Midbrain (tissue), 1 donor: ENCODE measurements around the gene DRD4.
A peak's percentile ranks its signal among the peaks of the same experiment; 100 is the strongest.

Experiments used
- DNase-seq: peaks from one replicate; lab custom pipeline; 2025; lab: John Stamatoyannopoulos, UW

DRD4 gene

GRCh38 chr11:610146-610801 is 26.8 kb upstream of the DRD4 start:
- DNase-seq, result no peak

- DNase-seq, result no peak
These were observed 25.8 kb upstream of the DRD4 start for GRCh38 chr11:611001-611996.

DNA sequence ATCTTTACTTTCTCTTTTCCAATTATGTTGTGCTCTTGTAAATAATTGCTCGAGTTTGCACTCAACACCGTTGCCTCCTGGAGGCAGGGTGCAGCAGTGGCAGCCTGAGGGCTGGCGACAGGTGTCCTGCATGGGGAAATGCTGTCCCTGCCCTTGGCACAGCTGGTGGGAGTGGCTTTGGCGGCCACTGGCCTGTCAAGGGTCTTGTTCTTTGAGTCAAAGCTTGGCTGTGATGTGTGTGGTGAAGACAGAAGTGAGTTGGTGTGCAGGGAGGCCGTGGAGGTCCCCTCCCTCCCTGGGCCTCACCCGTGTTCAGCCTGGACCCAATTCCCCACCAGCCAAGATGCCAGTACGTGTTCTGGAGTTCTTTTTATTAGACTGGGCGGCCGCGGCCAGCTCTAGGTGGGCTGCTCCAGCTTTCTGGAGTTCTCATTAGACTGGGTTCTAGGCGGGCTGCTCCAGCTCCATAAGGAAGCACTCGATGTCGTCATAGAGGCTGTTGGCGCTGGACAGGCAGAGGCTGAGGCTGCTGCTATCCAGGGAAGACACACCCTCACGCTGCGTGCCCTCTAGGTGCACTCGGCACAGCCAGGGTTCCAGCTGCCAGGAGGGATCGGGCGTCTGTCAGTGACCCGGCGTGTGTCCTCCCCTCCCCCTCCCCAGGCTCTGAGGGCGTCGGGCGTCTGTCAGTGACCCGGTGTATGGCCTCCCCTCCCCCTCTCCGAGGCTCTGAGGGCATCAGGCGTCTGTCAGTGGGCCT is 24.7 kb upstream of the DRD4 start:
- no peak for DNase-seq

DNA sequence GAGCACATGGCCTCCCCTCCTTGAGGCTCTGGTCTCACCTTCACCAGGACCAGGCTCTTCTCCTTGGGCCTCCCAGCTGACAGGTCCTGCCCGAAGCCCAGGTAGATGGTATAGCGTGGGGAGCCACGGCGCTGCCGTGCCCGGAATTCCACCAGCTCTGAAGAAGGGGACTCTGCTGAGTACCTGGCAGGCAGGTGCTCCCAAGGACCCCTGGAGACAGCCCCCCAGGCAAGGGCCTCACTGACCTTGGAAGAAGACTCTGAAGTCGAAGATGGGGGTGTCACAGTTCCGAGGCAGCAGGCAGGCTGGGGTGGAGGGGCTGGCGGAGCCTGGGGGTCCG is 24.1 kb upstream of the DRD4 start:
- no peak for DNase-seq

GRCh38 chr11:613369-613968 is 23.6 kb upstream of the DRD4 start:
- DNase-seq, result no peak

DNA sequence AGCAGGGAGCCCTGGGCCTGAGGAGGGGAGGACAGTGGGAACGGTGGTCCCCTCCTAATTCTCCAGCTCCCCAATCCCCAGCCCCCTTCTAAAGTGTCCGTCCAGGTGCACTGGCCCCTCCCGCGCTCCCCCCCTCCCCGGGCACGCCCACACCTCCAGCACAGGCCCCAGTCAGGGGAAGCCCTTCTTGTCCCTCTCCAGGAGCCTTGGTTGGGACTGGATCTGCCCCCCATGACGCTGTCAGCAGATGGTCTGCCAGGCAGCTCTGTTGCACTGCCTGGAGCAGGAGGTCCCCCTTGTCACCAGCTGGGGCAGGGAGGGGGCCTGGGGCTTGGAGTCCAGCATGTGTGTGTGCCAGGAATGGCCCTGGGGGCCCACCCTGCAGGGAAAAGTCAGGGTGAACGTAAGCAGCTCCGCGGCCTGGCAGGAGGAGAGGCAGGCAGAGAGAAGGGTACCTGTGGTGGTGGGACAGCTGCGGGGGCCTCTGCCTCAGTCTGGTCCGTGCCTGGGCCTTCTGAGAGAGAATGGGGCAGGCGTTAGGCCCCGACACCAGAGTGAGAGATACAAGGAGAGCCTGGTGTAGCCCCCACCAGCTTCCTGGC is 22.9 kb upstream of the DRD4 start:
- no peak for DNase-seq

- DNase-seq, result no peak
These were observed 22.2 kb upstream of the DRD4 start for GRCh38 chr11:614623-615503.

- DNase-seq, result peak; percentile 91
These were observed 21.4 kb upstream of the DRD4 start, which contains the start of gene IRF7 for GRCh38 chr11:615504-616319. Gene IRF7 (minus strand): TSS chr11:615950. CDS start chr11:615364, 586 bp downstream.

- no peak for DNase-seq
These were observed 20.5 kb upstream of the DRD4 start for GRCh38 chr11:616320-617198.

DNA sequence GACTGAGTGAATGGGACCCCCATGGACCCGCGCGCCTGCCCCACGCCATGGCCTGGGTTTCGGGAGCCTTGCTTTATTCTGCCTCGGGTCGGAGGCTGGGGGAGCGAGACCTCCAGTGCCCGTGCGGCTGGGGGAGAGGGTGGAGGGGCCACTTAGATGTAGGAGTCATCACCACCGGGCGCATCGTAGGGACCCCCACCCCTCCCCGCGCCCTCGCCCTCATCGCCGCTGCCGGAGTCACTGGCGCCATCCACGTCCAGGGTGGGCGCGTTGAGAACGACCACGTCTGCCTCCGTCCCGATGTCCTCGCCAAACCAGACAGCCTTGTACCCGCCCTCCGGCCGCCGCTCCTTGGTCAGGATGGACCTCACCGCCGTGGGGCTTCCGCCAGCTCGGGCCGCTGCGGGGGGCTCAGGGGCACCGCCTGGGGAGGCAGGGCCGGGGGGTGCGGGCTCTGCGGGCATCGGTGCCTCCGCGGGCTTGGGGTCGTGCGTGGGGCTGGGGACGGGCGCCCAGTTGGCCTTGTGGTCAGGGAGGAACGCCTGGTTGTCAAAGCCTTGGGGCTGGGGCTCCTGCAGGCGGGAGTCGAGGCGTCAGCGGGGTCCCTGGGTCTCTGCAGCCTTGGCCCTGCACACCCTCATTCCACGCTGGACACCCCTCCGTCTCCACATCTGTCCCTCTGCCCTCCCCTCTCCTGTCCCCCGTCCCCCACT is 19.7 kb upstream of the DRD4 start:
- no peak for DNase-seq

DNA sequence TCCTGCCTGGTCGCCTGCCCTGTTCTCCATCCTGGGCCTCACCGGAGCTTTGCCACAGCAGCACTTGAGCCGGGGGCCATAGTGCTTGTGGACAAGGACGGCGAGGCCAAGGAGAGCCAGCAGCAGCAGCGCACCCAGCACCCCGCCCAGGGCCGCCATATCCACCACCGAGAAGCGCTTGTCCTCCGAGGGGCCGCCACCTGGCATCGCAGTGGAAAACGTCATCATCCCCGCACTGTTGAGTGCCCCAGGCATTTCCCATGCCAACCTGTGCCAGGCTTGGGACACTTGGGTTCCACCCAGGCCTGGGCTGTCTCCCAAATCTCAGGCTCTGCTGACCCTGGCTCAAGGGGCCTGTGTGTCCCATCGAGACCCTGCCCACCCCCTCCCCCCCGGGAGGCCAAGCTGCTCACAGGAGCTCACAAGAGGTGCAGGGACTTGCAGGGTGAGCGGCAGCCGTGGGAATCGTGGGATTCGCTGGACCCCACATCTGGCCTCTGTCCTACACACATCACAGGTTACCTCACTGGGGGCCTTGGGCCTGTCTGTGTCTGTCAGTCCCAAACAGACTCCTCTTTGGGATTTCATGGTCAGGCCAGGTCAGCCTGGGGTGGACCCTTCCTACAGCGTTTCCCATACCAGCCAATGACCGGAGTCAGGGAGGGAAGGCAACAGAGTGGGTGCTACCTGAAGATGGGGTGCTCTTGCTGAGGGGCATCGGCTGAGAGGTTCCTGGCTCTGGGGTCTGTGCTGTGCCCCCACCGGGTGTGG is 19.0 kb upstream of the DRD4 start:
- no peak for DNase-seq

- DNase-seq, result no peak
These were observed 18.0 kb upstream of the DRD4 start for GRCh38 chr11:618856-619627.

DNA sequence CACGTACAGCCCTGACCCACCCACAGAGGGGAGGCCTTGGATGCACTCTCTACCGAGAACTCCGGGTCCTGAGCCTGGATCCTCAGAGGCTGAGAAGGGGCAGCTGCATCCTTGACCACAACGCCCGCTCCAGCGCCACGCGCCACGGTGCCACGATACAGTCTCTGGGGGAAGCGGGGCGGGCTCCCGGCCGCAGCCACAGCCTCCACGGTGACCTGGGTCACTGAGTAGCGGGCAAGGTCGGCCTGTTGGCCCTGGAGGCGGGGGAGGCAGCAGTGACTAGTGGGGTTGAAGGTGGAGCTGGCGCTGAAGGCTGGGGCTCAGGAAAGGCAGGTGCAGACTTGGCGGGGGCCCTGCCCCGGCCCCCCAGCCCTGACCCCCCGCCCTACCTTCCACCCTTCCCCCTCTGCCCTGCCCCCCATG is 17.4 kb upstream of the DRD4 start:
- DNase-seq, result no peak

DNA sequence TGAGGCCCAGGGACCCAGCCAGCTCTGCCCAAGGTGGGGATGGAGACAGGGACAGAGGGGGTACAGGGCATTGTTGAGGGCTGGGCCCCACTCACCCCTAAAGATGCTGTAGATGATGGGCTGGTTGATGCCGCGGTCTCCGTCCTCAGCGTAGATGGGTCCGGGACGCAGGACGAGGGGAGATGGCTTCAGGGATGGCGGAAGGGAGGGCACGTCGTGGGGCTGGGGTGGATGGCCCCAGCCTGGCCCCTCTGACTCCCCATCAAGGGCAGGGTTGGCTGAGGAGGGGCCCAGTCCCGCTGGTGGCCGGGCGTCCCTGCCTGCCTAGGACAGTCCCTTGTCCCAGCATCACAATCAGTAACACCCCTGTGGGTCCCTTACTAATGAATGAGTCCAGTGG is 16.9 kb upstream of the DRD4 start:
- no peak for DNase-seq

DNA sequence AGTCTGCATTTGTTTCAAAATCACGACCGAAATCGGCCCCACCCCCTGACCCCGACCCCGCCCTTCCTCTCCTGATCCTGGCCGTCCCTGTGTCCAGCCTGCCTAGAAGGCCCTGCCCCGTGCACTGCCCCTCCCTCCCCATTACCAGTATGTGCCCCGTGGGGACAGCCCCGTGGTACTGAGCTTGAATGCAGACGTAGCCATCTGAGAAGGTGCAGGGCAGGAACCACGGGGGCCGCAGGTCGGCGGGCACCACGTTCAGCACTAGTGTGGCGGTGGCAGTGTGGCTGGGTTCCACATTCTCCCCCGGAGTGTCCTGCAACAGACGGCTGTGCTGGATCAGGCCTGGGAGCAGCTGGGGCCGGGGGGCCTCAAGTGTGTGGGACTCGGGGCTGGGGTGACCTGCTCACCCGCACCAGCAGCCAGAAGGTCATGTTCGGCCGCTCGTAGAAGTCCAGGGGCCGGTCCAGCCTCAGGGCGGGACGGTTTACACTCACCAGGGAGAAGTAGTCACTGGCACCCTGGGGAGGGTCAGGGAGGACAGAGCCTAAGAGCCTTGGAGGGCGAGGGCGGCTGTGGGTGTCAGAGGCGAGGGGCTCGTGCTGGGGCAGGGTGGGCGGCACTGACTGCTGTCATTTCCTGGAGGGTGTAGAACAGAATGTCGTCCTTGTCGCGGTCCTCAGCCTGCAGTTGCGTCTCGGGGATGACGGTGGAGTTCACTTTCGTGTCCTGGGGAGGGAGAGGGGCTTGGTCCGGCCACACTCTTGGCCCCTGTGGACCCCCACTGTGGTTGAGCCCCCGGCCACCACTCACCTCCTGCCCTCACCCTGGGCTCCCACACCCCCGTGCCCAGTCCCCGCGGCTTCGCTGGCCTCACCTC is 15.9 kb upstream of the DRD4 start:
- no peak for DNase-seq

DNA sequence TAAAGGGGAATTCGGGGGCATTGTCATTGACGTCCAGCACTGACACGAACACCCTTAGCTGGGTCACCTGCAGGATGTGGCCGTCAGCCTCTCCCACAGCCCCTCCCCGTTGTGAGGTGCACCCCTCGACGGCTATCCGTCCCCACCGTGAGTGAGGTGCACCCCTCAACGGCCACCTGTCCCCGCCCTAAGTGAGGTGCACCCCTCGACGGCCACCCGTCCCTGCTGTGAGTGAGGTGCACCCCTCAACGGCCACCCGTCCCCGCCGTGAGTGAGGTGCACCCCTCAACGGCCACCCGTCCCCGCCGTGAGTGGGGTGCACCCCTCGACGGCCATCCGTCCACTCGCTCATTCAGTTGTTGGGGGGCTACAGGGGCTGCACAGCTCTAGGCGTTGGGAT is 15.2 kb upstream of the DRD4 start:
- DNase-seq, result no peak
